Right lobe of liver (tissue), 6 donors: ENCODE results near the gene ARRDC1. TPM values are rescaled to one million over a fixed set of nuclear protein-coding genes. Genes with fewer than 3 reads are reported as not detected.

Experiments
- ATAC-seq, 4 donors: fragments of 200-7000 bp; cut with Tn5 transposase; one replicate each; pipeline ENCODE4 v1.9.1; 2020; ENCODE audit warnings: mild to moderate bottlenecking in 4 of 4, moderate library complexity in 4 of 4
- DNase-seq, 3 donors: peaks; one replicate each; pipeline ENCODE4 v3.0.0-alpha.2; 2020
- H3K27ac ChIP-seq, 3 donors: fragments of 200-600 bp; one replicate each; pipeline ENCODE4 v1.8.0; 2022
- H3K27me3 ChIP-seq, 2 donors: fragments of 200-600 bp; one replicate each; pipeline ENCODE4 v1.8.0; 2022
- H3K36me3 ChIP-seq, 4 donors: fragments of 200-600 bp; sonication (generic) in 1 of 4; one replicate each; pipeline versions ENCODE4 v1.5.1 to v1.8.0; 2017 to 2022; ENCODE audit warnings: control low read depth in 1 of 4
- H3K4me1 ChIP-seq, 4 donors: fragments of 200-600 bp; sonication (generic) in 1 of 4; one replicate each; pipeline versions ENCODE4 v1.5.1 to v1.8.0; 2017 to 2022; ENCODE audit warnings: control low read depth in 1 of 4
- H3K4me3 ChIP-seq, 3 donors: fragments of 200-600 bp; one replicate each; pipeline ENCODE4 v1.8.0; 2022
- H3K9me3 ChIP-seq, 4 donors: fragments of 200-600 bp; sonication (generic) in 1 of 4; one replicate each; pipeline versions ENCODE4 v1.5.1 to v1.8.0; 2017 to 2022; ENCODE audit warnings: control low read depth in 1 of 4
- CTCF ChIP-seq, 4 donors: fragments of 200-600 bp in 3 of 4; fragments of 450-650 bp in 1 of 4; IDR thresholded peaks; one replicate each; pipeline versions ENCODE4 v1.5.1 to v1.8.0; 2016 to 2022; ENCODE audit warnings: antibody characterized with exemption in 4 of 4, mild to moderate bottlenecking in 2 of 4
- POLR2A ChIP-seq: fragments of 450-650 bp; IDR thresholded peaks from one replicate; pipeline ENCODE4 v1.6.1; 2017; ENCODE audit warnings: antibody characterized with exemption, mild to moderate bottlenecking
- WGBS: methylation state at CpG from one replicate; pipeline ENCODE4 v1.1.6; 2018; ENCODE audit warnings: low coverage, low lambda C conversion rate; ENCODE audit not compliant: insufficient coverage; ENCODE audit errors: missing lambda C conversion rate; 5-methylcytosine and 5-hydroxymethylcytosine counted together
- intact Hi-C, 2 donors: fragments of 100-400 bp; cut with DNase I; formaldehyde crosslinking; loops; one replicate each; pipeline versions ENCODE4 v1.11.2 to v1.14.1; 2022
- total RNA-seq, 6 experiments: library from RNA; depleted of rRNA in 2 of 6; stranded (reverse); fragments of >200 nt in 2 of 6; fragmentation: NEBNext Ultra II Directional in 3 of 6; extraction: Animal tissue kit (Norgen Biotek cat#: 25700) in 3 of 6; gene quantifications; one replicate each; pipeline versions ENCODE4 v1.1.0 to v1.2.4, GENCODE V29; 2016 to 2023
- donor health status: DM: no; HTN: yes; CAD: no.
- donor health status: DM: no; HTN: no; CAD: no.
- donor health status: DM: no; HTN: no; CAD: no.
- donor health status: DM: no; HTN: yes; CAD: no.
- donor health status: DM: no; HTN: yes; CAD: no.

Gene ARRDC1
- total RNA-seq, 6 experiments from 2014 or later = 19.1 to 45.0 (median 25.2) TPM

GRCh38 chr9:137612741-137613142 is 7.3 kb downstream of the ARRDC1 start:
- 38% methylated on average over 3 of the region's 8 CpGs for WGBS
- Histone ChIP-seq H3K4me3 (no peak overlapping the region), H3K27ac (no peak overlapping the region), H3K36me3 (peaks cover 0 to 24% (median 3%) of the 10 kb centered on the region in 4 donors), H3K4me1 (peaks cover 0 to 21% (median 2%) of the 10 kb centered on the region in 4 donors), H3K27me3 (no peaks in the 10 kb centered on the region), H3K9me3 (no peaks in the 10 kb centered on the region)
- intact Hi-C loops = no loop called here
- TF ChIP-seq POLR2A = no peak
- no peak for TF ChIP-seq CTCF (IDR thresholded peaks at IDR 0.05)
- DNase-seq (no peak), ATAC-seq (no peak)

DNA sequence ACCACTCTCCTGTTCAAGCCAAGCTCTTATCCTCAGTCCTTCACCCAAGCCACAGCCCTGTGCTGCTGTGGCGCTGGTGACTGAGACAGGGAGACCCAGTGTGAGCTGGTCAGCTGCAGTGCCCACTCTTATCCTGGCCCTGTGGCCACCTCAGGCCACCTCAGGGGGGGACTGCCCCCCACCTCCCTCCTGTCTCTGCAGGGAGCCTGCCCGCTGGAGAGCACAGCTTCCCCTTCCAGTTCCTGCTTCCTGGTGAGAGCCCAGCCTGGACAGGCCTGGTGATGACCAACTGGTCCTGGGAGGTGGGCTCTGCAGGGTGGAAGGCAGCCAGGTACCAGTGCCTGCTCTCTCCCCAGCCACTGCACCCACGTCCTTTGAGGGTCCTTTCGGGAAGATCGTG is 7.8 kb downstream of the ARRDC1 start:
- 40% methylated on average over 1 of the region's 5 CpGs for WGBS

DNA sequence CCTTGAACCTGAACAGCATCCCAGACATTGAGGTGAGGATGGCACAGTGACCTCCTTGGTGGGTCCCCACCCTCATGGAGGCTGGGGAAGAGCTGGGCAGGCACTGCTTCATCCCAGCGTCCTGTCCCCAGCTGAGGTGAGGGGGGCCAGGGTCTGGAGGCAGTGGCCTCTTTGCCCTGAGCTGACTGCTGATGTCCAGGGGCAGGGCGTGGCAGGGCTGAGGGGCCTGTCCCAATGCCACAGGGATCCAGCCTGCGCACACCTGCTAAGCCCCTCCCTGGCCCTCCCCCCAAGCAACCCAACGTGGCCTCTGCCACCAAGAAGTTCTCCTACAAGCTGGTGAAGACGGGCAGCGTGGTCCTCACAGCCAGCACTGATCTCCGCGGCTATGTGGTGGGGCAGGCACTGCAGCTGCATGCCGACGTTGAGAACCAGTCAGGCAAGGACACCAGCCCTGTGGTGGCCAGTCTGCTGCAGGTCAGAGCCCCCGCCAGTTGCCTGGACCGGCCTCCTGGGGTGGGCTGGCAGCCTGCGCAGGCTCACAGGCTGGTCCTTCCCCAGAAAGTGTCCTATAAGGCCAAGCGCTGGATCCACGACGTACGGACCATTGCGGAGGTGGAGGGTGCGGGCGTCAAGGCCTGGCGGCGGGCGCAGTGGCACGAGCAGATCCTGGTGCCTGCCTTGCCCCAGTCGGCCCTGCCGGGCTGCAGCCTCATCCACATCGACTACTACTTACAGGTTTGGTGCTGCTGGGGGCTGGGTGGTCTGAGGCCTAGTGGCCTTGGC is 8.4 kb downstream of the ARRDC1 start:
- H3K27ac ChIP-seq = no peak overlapping the region
- WGBS = no CpG with 5 or more reads among the region's 27 CpGs
- DNase-seq = no peak

More for the DNA sequence above, 7.8 kb downstream of the ARRDC1 start:
- intact Hi-C loops = no loop called here
- H3K9me3 ChIP-seq = no peaks in the 10 kb centered on the region
- H3K36me3 ChIP-seq = peaks cover 0 to 24% (median 3%) of the 10 kb centered on the region in 4 donors
- ATAC-seq = no peak
- no peak for TF ChIP-seq CTCF (IDR thresholded peaks at IDR 0.05)
- no peak for TF ChIP-seq POLR2A
- no peak for DNase-seq
- no peaks in the 10 kb centered on the region for H3K27me3 ChIP-seq
- no peak overlapping the region for H3K27ac ChIP-seq
- peaks cover 0 to 20% (median 3%) of the 10 kb centered on the region in 4 donors for H3K4me1 ChIP-seq
- H3K4me3 ChIP-seq = no peak overlapping the region

GRCh38 chr9:137614631-137615386 is 9.3 kb downstream of the ARRDC1 start:
- TF ChIP-seq POLR2A = no peak
- no peak for TF ChIP-seq CTCF (IDR thresholded peaks at IDR 0.05)

More for the DNA sequence above, 8.4 kb downstream of the ARRDC1 start:
- H3K4me1 ChIP-seq = peaks cover 0 to 14% (median 3%) of the 10 kb centered on the region in 4 donors
- ATAC-seq = no peak
- H3K27me3 ChIP-seq = no peaks in the 10 kb centered on the region
- intact Hi-C loops = no loop called here
- no peak for TF ChIP-seq POLR2A
- no peak for TF ChIP-seq CTCF (IDR thresholded peaks at IDR 0.05)
- H3K9me3 ChIP-seq = no peaks in the 10 kb centered on the region
- peaks cover 0 to 24% (median 3%) of the 10 kb centered on the region in 4 donors for H3K36me3 ChIP-seq
- H3K4me3 ChIP-seq = no peak overlapping the region

More at GRCh38 chr9:137614631-137615386, 9.3 kb downstream of the ARRDC1 start:
- H3K4me1 ChIP-seq = peaks cover 0 to 9% (median 4%) of the 10 kb centered on the region in 4 donors
- ATAC-seq = peak in 2 of 4 donors; percentile 24 to 40
- no peak overlapping the region for H3K4me3 ChIP-seq
- WGBS = no CpG with 5 or more reads among the region's 25 CpGs
- H3K27ac ChIP-seq = no peak overlapping the region
- peak in 1 of 3 donors; percentile 84 for DNase-seq
- H3K9me3 ChIP-seq = no peaks in the 10 kb centered on the region
- peaks cover 0 to 24% (median 3%) of the 10 kb centered on the region in 4 donors for H3K36me3 ChIP-seq
- H3K27me3 ChIP-seq = no peaks in the 10 kb centered on the region
- intact Hi-C loops = no loop called here
